Right forelimb (tissue), 1 donor: Measurements from ENCODE around the gene SLC7A14.

ENCODE experiments used
- DNase-seq: peaks from one replicate; pipeline ENCODE4 v3.0.0-alpha.2; 2018

SLC7A14 gene

DNA sequence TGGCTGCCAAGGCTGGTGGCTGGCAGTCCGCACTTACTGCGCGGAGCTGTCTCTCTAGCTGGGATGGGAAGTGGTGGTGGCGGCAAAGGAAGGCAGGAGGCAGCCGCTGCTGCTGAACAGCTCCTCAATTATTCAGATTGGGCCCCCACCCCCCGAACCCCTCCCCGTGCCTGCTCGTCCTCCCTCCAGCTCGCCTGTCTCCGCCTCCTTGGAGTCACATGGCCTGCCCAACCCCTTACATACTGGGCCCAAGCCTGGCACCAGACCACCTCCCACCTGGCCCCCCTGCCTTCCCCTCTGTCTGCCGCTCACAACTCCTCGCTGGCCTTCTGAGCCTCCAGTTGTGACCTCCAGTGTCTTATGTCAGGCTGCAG lies at the start of gene SLC7A14:
SLC7A14 (minus strand) TSS at position 139 of the 374 bp plus-strand sequence. CDS start 59,139 bp downstream, outside the sequence.
- no peak for DNase-seq

DNA sequence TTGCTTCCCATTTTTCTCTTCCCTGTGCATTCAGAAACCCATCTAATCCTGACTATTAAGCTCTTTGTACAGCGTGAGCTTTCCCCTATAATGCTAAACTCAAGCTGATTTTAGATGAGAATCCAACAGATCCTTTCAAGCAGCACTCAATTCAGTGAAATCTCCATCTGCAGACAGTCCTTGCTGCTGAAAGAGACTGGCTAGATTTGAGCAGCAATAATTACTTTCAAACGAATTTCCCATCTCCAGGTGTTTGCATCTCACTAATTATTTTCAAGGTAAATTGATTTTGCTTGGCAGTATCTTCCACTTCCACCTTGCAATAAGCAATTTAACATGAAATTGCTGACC lies 49.5 kb upstream of the SLC7A14 start:
- no peak for DNase-seq

DNA sequence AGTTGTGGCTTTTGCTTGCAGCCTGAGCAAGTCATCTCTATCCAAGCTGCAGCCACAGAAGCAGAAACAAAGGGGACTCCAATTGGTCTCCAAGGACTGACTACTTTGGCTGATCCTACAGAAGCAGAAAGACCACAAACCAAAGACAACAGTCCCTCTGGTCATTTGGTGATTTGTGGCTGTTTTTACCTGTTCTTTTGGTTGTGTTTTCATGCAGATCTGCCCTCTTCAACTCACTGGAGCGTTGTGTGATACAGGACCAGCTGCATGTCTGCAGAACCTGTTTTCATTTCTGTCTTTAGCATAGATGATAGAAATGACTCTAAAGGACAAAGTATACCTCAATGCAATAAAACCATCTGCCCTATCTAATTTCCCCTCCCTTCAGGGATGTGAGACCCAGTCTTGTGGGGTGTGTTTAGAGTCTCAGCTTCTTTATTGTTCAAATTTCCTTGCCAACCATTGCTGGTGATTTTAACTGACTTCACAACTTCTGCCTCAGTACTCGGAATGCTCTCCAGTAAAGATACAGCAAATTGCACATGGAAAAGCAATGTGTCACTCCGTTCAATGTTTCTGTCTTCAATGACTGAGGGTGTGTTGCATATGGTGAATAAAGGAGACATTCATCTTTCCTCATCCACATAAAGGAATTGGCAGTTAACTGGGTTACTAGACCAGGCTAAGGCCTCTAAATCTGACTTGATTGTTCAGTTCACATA lies 48.9 kb upstream of the SLC7A14 start:
- no peak for DNase-seq

DNA sequence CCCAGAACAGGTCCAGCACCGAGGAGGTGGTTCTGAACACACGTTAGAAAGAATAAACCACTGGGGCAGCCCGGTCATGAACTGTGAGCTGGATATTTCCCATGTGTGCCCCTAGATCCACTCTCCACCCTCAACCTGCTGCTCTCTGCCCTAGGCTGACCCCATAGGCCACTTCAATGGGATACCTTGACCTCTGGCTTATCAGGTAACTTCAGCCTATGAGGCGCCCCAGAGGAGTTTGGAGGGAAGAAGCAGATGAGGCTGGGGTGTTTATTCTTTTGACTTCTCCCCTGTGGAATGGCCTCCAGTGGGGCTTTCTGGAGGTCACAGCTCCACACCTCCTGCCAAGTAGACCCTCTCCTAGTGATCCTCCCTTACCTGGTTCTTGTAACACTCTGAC lies 47.7 kb upstream of the SLC7A14 start:
- DNase-seq = no peak

DNA sequence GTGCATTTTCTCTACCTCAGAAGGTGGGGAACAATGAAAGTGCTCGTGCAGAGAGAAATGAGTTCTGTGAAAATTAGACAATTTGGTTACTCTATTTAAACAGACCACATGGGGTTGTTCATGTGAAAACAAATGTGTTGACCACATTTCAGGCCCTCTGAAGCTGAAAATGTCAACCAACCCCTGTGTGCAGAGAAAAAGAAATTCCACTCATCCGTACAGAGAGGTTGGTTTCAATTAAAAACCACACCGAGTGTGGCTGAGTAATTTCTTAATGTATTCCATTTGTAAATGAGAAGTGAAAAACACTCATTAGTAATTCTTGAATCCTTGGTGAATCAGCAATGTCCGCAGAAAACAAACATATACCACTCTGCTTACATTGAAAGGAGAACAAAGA lies 46.9 kb upstream of the SLC7A14 start:
- DNase-seq = no peak

DNA sequence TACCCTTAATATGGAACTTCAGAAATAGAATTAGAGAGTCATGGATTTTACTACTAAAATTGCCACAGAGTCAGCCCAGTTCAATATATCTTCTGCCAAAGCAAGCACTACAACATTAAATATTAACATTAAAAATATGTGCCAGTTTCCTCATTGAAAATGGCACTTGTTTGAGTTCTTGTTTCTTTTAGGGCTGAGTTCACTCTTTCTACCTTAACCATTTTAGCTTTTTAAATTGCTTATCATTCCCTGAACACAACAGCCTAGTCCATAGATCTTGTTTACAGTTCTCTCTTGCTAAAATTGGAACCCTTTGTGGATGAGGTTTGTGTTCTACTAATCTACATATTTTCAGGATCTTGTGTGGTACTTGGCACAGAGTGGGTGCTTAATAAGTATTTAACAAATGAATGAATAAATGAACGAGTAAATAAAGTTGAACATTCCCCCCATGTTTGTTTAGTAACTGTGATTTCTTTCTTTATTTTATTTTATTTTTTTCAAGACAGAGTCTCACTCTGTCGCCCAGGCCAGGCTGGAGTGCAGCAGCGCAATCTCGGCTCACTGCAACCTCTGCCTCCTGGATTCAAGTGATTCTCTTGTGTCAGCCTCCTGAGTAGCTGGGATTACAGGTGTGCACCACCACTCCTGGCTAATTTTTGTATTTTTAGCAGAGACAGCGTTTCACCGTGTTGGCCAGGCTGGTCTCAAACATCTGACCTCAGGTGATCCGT lies 46.0 kb upstream of the SLC7A14 start:
- no peak for DNase-seq

DNA sequence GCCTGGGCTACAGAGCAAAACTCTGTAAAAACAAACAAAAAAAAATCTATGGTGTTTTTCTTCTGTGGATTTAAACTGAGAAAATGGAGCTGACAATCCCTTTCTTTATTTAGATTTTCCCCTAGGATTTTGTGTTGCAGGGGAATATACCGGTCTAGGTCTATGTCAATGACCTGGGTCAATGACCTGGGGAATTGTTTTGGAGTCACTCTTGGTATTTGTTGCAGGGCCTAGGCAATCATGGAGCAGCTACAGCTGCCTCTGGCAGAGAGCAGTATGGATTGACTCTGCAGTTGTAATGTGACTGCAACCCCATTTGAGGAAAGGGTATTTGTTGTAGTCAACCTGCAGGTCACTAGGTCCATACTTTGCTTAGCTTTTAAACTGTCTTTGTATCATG lies 37.6 kb upstream of the SLC7A14 start:
- DNase-seq = no peak

DNA sequence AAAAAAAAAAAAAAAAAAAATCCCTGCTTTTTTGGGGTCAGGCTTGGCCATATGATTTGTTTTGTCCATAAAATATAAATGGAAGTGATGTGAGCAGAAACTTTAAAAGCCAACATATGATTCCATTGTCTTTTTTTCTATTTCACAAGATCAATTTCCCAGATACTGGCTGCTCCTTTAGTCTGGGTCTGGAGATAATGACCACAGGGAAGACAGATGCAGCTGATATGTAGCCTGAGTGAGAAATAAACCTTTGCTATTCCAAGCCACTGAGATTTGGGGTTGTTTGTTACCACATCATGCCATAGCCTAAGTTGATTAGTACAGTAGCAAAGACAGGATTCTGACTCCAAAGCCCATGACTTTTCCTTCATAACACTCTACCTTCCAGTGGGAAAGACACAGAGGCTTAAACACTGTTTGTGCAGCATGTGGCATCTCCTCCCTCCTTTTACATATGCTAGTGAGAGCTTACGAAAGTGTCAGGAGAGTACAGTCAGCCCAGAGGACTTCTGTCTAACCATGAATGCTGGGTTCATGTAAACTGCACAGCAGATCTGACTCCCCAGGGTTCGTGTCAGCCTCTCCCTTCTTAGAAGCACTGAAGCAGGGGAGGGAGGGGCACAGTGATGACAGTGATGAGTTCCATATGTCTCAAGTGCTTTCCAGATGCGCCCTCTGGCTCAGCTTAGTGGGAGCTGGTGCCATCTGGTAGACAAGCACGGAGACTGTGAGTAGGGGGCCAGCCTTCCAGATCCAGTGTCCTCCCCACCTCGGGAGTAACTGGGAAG lies 36.7 kb upstream of the SLC7A14 start:
- peak; percentile 56 for DNase-seq

DNA sequence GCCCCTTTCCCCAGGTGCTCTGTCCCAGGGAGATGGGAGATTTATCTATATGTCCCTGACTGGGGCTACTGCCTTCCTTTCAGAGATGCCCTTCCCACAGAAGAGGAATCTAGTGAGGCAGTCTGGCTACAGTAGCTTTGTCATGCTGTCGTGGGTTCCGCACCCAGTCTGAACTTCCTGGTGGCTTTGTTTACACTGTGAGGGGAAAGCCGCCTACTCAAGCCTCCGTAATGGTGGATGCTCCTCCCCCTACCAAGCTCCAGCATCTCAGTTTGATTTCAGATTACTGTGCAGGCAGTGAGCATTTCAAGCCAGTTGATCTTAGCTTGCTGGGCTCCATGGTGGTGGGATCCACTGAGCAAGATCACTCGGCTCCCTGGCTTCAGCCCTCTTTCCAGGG lies 35.4 kb upstream of the SLC7A14 start:
- DNase-seq = no peak

DNA sequence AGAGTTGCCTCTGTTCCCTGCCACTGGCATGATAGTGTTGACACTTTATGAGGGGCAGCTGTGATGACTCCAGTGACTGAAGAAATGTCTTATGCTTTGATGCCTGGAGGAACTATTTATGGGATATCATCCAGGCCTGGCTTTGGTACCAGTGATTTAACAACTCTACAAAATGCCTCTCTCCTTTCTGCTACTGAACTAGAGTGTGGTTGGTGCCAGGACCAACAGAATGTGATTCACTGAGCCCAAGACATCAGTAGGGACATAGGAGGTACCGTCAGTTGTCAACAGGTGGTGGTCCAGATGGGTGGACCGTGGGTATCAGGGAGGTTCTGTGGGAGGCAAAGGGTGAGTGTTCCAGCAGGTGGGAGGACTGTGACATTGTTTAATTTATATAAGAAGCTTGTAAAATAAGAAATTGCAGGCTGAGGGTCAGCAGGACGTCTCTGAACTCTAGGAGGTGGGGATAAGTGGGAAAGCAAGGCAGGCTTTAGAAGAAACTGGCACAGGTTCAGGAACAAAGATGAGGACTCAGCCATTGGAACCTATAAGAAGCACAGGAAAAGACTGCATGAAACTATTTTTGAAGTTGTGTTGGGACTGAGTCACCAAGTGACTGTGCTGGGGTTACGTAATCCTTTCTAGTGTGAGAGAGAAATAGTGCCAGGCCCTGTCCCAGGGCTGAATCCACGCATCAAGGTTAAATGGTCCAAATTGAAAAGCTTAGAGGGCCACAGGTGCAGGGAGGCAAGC lies 28.5 kb upstream of the SLC7A14 start:
- DNase-seq = no peak

DNA sequence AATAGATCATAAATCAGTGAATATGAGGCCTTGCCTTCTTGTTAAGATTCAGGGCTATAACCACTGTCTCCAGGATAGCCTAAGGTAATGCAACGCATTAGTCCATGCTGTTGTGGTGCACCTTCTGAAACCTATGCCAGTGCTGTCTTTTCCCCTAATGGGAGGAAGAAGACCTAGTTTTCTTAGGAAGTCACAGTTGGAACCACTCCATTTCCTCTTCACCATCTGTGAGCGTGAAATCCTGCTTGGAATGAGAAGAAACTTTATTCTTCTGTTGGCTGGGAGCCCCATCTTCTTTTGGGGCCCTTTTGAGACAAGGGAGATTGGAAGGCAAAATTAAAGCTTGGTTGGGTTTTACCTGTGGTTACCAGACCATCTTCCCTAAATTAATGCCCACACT lies 25.9 kb upstream of the SLC7A14 start:
- DNase-seq = no peak

DNA sequence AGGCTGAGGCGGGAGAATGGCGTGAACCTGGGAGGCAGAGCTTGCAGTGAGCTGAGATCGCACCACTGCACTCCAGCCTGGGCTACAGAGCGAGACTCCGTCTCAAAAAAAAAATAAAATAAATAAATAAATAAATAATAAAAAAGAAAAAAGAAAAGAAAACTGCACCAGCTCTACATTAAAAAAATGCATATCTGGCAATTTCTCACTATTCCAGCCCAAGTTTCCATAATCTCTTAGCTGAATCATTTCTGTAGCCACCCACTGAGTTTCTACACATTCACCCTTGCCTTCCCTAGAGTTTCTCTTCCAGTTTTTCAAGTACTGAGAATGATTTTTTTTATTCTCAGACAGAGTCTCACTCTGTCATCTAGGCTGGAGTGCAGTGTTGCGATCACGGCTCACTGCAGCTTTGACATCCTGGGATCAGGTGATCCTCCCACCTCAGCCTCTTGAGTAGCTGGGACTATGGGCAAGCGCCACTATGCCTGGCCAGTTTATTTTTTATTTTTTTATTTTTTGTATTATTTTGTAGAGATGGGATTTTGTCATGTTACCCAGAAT lies 24.5 kb upstream of the SLC7A14 start:
- DNase-seq = no peak

DNA sequence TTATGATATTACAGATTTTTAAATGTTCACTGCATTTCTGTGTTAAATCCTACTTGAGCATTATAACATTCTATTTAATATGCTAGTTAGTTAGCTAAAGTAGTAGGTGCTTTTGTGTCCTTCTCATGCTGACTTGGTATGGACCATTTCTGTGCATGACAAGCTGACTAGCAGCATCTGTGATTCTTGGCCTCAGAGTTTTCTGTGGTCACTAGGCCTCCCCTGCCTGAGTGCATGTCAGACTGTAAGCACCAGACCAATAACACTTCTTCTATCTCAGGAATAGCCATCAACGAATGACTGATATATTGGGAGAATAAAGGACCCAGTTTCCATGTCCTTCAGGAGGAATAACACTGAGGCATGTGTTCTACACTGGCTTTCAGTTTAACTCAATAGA lies 22.6 kb upstream of the SLC7A14 start:
- no peak for DNase-seq

DNA sequence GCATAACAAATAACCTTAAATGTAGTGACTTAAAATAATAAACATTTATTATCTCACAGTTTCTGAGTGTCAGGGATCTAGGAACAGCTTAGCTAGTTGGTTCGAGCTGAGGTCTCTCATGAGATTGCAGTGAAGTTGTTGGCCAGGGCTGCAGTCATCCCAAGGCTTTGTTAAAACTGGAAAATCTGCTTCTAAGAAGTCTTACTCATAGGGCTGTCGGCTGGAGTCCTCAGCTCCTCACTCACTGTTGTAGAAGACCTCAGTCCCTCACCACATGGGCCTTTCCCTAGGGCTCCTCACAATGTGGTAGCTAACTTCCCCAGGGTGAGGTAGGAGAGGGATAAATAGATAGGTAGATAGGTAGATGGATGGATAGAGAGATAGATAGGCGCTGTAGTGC lies 20.8 kb upstream of the SLC7A14 start:
- no peak for DNase-seq

DNA sequence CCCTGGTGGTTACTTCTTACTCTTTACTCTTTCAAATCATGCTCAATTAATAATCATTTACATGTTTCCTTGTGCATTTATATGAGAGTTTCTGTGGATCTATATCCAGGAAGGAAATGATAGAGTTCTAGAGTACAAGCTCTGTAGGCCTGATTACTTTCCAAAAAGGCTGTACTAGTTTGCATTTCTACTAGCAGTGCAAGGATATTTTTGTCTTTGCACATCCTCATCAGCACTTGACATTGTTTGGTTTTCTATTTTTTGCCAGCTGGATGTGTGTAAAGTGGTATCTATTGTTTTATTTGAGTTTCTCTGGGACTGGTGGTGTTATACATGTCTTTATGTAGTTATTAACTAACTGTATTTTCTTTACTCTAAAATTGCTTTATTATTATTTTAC lies 19.6 kb upstream of the SLC7A14 start:
- DNase-seq = no peak

DNA sequence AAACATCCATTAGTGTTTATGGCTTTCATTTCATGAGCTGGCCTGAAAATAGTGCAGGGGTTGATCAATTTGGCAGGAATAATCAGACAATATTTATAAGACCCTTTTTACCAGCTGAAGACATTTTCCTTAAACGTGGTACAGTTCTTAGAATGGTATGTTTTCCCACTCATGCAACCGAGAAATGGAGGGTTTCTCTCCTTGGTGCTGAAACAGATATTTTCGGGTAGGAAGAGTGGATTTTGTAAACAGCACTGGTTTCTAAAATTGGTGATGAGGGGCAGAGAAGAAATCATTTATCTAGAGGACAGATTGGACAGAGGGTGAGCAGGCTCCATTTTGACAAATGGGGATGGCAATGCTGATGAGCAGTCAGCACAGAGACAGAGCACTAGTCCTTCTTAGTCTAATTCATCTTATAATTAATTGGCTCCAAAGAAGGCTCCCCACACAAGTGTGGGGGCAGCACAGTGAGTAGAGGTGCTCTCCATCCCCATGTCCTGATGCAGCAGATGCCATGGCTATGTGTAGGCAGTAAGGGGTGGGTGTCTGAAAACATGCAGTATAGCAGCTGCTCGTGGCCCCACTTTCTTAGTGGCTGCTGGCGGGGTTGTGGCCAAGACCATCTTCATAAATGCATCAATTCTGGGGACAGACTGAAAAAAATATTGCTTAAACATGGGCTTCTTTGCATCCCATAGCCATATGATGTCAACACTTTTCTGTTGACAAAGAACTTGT lies 18.1 kb upstream of the SLC7A14 start:
- DNase-seq = no peak

DNA sequence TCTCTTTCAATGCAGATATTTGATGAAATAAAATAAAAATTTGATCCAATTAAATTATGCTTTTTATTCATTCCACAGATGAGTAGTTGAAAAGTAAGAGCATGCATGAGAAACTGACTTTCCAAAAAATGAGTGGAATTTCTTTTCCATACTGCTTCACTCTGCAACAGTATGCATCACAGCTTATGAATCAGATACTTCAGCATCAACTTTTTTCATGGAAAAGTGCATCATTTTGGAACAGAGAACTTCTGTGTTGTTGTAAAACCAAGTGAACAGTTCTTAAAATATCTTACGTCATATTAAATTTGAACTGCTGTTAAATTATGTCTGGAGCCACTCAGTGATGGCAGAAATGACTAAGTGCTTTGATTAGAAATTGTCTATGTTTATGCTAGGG lies 16.7 kb upstream of the SLC7A14 start:
- no peak for DNase-seq

DNA sequence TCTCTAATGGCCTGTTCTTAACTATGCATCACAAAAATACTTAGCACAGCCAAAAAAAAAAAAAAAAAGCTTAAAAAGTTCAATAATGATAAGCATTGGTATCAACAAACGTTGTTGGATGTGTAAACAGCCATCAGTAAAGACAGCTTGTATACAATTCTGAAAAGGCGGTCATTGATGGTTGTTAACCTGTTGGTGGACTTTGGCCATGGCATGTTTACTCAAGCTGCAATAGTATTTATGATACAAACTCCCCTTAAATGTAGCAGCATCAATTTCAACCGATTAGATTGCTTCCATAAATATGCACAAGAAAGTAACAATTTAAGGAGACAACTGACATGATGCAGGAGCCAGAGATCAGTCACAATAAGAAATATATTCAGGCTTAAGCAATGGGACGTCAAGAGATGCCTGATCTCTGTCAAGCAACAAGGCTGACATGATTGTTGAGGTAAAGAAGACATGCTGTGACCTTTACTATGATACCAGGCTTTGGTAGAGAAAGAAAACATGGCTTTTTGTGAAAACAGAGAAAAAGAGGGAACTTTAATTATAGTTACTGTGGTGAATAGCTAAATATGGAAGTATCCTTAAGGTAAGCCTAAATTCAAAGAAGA lies 14.2 kb upstream of the SLC7A14 start:
- no peak for DNase-seq

DNA sequence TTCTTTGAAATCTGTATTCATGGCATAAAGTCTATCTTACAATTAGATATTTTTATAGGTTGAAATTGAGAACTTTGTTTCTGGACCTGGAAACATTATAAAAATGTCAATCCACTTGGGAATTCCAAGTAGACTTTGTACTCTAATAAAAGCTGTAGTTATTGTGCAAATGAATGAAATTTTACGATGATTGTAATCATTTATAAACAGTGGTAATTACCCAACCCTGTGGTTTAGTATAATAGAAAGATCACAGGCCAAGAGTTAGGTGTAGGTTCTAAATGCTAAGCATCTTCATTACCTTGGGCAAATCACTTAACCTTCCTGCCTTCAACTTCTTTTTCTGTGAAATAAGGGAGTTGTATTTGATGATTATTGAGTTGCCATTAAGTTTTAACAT lies 13.2 kb upstream of the SLC7A14 start:
- no peak for DNase-seq

DNA sequence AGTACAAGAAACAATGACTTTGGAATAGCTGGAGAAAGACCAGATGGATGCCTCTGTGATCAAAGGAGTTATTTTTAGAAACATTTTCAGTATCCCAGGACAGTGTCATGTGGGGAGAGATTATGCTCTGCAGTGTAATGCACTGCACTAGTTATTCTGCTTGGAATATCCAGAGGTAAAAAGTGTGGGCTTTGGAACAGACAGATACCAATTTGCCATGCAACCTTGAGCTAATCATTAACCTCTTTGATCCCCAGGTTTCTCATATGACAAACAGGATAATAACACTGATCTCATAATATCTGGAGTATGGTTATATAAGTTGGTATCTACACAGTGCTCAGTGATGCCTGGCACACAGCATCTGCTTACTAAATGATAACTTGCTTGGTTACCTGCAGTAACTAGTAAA lies 12.2 kb upstream of the SLC7A14 start:
- no peak for DNase-seq

DNA sequence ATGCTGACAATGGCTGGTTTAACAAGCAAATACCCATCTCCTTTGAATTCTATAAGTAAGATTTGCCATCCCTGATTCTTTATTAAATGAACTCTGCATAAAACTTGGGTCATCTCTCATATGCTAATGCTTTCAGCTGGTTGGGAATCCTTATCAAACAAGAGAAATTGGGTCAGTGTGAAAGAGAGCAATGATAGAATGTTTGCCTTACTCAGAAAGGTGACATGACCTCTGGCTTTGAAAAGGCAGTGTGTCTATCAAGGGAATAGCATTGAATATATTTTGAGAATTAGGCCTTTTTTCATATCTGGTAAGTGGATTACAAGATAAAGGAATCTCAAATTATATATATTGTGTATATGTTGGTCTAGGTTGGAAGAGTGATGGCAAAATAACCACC lies 8.7 kb upstream of the SLC7A14 start:
- no peak for DNase-seq

DNA sequence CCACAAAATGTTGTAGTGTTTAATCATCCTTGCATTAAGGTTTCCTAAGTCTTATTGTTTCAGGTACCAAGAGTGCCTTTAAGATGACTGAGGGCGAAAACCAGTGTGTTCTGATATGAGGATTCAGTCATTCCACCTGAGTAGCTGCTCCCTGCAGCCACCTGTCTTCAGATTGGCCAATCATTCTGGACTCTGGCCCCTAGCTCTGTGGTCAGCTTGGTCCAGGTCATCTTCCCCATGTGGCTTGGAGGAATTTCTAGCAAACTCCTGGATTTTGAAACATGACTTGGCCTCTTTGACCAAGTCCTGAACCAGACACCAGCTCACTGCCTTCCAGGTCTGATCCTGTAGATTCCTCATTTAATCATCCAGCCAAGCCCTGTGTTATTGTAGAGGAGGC lies 7.8 kb upstream of the SLC7A14 start:
- DNase-seq = no peak
